Panc1 (cell line): ENCODE results near the gene NUP210.
"Not testable (repeated sequence)": the region's sequence is repeated elsewhere in the genome, so short reads cannot be mapped to it uniquely, and the experiment has no call there.

Experiments used
- CTCF ChIP-seq: fragments of 450-650 bp; IDR thresholded peaks from 2 replicates; pipeline ENCODE4 v1.5.1; 2017; ENCODE audit warnings: mild to moderate bottlenecking
- POLR2AphosphoS5 ChIP-seq: IDR thresholded peaks from 2 replicates; pipeline ENCODE4 v1.6.1; 2012; ENCODE audit warnings: mild to moderate bottlenecking, low read depth, low read length, moderate library complexity
- REST ChIP-seq, 2 experiments: IDR thresholded peaks; 2 replicates each; pipeline ENCODE4 v1.6.1; 2011 to 2012; ENCODE audit warnings: low read depth in 2 of 2, control low read depth in 1 of 2, low read length in 1 of 2, mild to moderate bottlenecking in 1 of 2, moderate library complexity in 1 of 2; ENCODE audit not compliant: insufficient read depth in 1 of 2
- SIN3A ChIP-seq: IDR thresholded peaks from 2 replicates; pipeline ENCODE4 v1.6.1; 2012; ENCODE audit warnings: low read depth, mild to moderate bottlenecking, low read length, moderate library complexity, borderline replicate concordance; ENCODE audit not compliant: insufficient read depth

GRCh38 chr3:13428678-13429077, 8.6 kb upstream of the NUP210 start:
- not testable (repeated sequence) for TF ChIP-seq CTCF; REST (IDR thresholded peaks at IDR 0.05; ENCODE audit: insufficient read depth in 1 of 2, low read depth in 2 of 2, low read length in 1 of 2); POLR2AphosphoS5; SIN3A
